ENCODE results near the gene SELENOO.

SELENOO gene

GRCh38 chr22:50218153-50218995 is 17.6 kb downstream of the SELENOO start:
- H4K8ac ChIP-seq (ENCODE audit: low read length) = no peak overlapping the region
- no peak overlapping the region for H2BK120ac ChIP-seq (ENCODE audit: low read depth, low read length)
- H2BK5ac ChIP-seq (ENCODE audit: low read depth, low read length, poor library complexity, severe bottlenecking) = no peak overlapping the region
- H3K79me1 ChIP-seq (replicated peaks; ENCODE audit: low read length, poor library complexity, severe bottlenecking) = peaks cover 21% of the 10 kb centered on the region
- no peaks in the 10 kb centered on the region for H3K9me3 ChIP-seq (ENCODE audit: control insufficient read depth, low read length)
- H3K23ac ChIP-seq (ENCODE audit: low read length in 2 of 2) = no peak overlapping the region
- H2BK15ac ChIP-seq (ENCODE audit: low read depth, poor library complexity, severe bottlenecking) = no peak overlapping the region
- peaks cover 91 to 93% of the 10 kb centered on the region in 2 experiments for H3K36me3 ChIP-seq (ENCODE audit: control insufficient read depth in 1 of 2, insufficient read depth in 2 of 2, low read depth in 1 of 2, low read length in 2 of 2)
- H2BK12ac ChIP-seq (ENCODE audit: low read length in 2 of 2) = no peak overlapping the region
- no peak overlapping the region for H3K4me2 ChIP-seq (ENCODE audit: low read length, poor library complexity, severe bottlenecking)
- no peak for DNase-seq
- no peak overlapping the region for H2AK5ac ChIP-seq (ENCODE audit: low read length, severe bottlenecking)
- no peak overlapping the region for H2AFZ ChIP-seq (ENCODE audit: low read depth, low read length)
- H3K18ac ChIP-seq (ENCODE audit: low read depth in 1 of 2, low read length in 2 of 2) = no peak overlapping the region
- no peaks in the 10 kb centered on the region for H3K27me3 ChIP-seq (ENCODE audit: control insufficient read depth in 1 of 2, insufficient read depth in 1 of 2, low read length in 2 of 2)
- H3K4me3 ChIP-seq (ENCODE audit: insufficient read depth in 1 of 2, low read depth in 1 of 2, low read length in 2 of 2) = no peak overlapping the region
- H3K9ac ChIP-seq (ENCODE audit: low read length) = no peak overlapping the region
- H3K14ac ChIP-seq (ENCODE audit: low read length in 2 of 2) = no peak overlapping the region
- H3K4me1 ChIP-seq (ENCODE audit: control insufficient read depth, insufficient read depth, low read depth, low read length) = peaks cover 10% of the 10 kb centered on the region
- no peak overlapping the region for H3K27ac ChIP-seq (ENCODE audit: low read length, poor library complexity, severe bottlenecking)
- WGBS = 92% methylated on average over 43 of the region's 43 CpGs
- H4K91ac ChIP-seq (ENCODE audit: low read length) = no peak overlapping the region
- H3K4ac ChIP-seq (ENCODE audit: low read depth in 1 of 2, low read length in 2 of 2) = no peak overlapping the region

GRCh38 chr22:50218996-50219727 is 18.4 kb downstream of the SELENOO start:
- no peak overlapping the region for H2BK5ac ChIP-seq (ENCODE audit: low read depth, low read length, poor library complexity, severe bottlenecking)
- H3K9ac ChIP-seq (ENCODE audit: low read length) = no peak overlapping the region
- H3K23ac ChIP-seq (ENCODE audit: low read length in 2 of 2) = no peak overlapping the region
- H3K4me3 ChIP-seq (ENCODE audit: insufficient read depth in 1 of 2, low read depth in 1 of 2, low read length in 2 of 2) = no peak overlapping the region
- H3K27me3 ChIP-seq (ENCODE audit: control insufficient read depth in 1 of 2, insufficient read depth in 1 of 2, low read length in 2 of 2) = no peaks in the 10 kb centered on the region
- peak overlapping the region; percentile 55 for H4K8ac ChIP-seq (ENCODE audit: low read length)
- peak; percentile 41 for DNase-seq
- no peak overlapping the region for H3K4me2 ChIP-seq (ENCODE audit: low read length, poor library complexity, severe bottlenecking)
- 84% methylated on average over 42 of the region's 42 CpGs for WGBS
- no peak overlapping the region for H3K18ac ChIP-seq (ENCODE audit: low read depth in 1 of 2, low read length in 2 of 2)
- H4K91ac ChIP-seq (ENCODE audit: low read length) = no peak overlapping the region
- no peak overlapping the region for H3K4ac ChIP-seq (ENCODE audit: low read depth in 1 of 2, low read length in 2 of 2)
- no peak overlapping the region for H2BK15ac ChIP-seq (ENCODE audit: low read depth, poor library complexity, severe bottlenecking)
- H3K14ac ChIP-seq (ENCODE audit: low read length in 2 of 2) = no peak overlapping the region
- no peak overlapping the region for H2AFZ ChIP-seq (ENCODE audit: low read depth, low read length)
- H3K27ac ChIP-seq (ENCODE audit: low read length, poor library complexity, severe bottlenecking) = no peak overlapping the region
- no peak overlapping the region for H2BK12ac ChIP-seq (ENCODE audit: low read length in 2 of 2)
- H2AK5ac ChIP-seq (ENCODE audit: low read length, severe bottlenecking) = no peak overlapping the region
- H3K4me1 ChIP-seq (ENCODE audit: control insufficient read depth, insufficient read depth, low read depth, low read length) = peaks cover 10% of the 10 kb centered on the region
- H2BK120ac ChIP-seq (ENCODE audit: low read depth, low read length) = no peak overlapping the region
- H3K9me3 ChIP-seq (ENCODE audit: control insufficient read depth, low read length) = no peaks in the 10 kb centered on the region
- H3K79me1 ChIP-seq (replicated peaks; ENCODE audit: low read length, poor library complexity, severe bottlenecking) = peaks cover 22% of the 10 kb centered on the region
- peaks cover 92 to 96% of the 10 kb centered on the region in 2 experiments for H3K36me3 ChIP-seq (ENCODE audit: control insufficient read depth in 1 of 2, insufficient read depth in 2 of 2, low read depth in 1 of 2, low read length in 2 of 2)

- H3K14ac ChIP-seq (ENCODE audit: low read length in 2 of 2) = no peak overlapping the region
- H2BK120ac ChIP-seq (ENCODE audit: low read depth, low read length) = no peak overlapping the region
- no peak overlapping the region for H4K91ac ChIP-seq (ENCODE audit: low read length)
- no peaks in the 10 kb centered on the region for H3K9me3 ChIP-seq (ENCODE audit: control insufficient read depth, low read length)
- no peak overlapping the region for H3K4ac ChIP-seq (ENCODE audit: low read depth in 1 of 2, low read length in 2 of 2)
- H3K4me2 ChIP-seq (ENCODE audit: low read length, poor library complexity, severe bottlenecking) = no peak overlapping the region
- no peak overlapping the region for H3K27ac ChIP-seq (ENCODE audit: low read length, poor library complexity, severe bottlenecking)
- DNase-seq = no peak
- H4K8ac ChIP-seq (ENCODE audit: low read length) = no peak overlapping the region
- no peak overlapping the region for H2AK5ac ChIP-seq (ENCODE audit: low read length, severe bottlenecking)
- H2AFZ ChIP-seq (ENCODE audit: low read depth, low read length) = no peak overlapping the region
- H3K23ac ChIP-seq (ENCODE audit: low read length in 2 of 2) = no peak overlapping the region
- H3K27me3 ChIP-seq (ENCODE audit: control insufficient read depth in 1 of 2, insufficient read depth in 1 of 2, low read length in 2 of 2) = no peaks in the 10 kb centered on the region
- H3K79me1 ChIP-seq (replicated peaks; ENCODE audit: low read length, poor library complexity, severe bottlenecking) = peaks cover 23% of the 10 kb centered on the region
- no peak overlapping the region for H2BK12ac ChIP-seq (ENCODE audit: low read length in 2 of 2)
- H3K9ac ChIP-seq (ENCODE audit: low read length) = no peak overlapping the region
- H3K18ac ChIP-seq (ENCODE audit: low read depth in 1 of 2, low read length in 2 of 2) = no peak overlapping the region
- peaks cover 90 to 98% of the 10 kb centered on the region in 2 experiments for H3K36me3 ChIP-seq (ENCODE audit: control insufficient read depth in 1 of 2, insufficient read depth in 2 of 2, low read depth in 1 of 2, low read length in 2 of 2)
- peaks cover 10% of the 10 kb centered on the region for H3K4me1 ChIP-seq (ENCODE audit: control insufficient read depth, insufficient read depth, low read depth, low read length)
- no peak overlapping the region for H2BK5ac ChIP-seq (ENCODE audit: low read depth, low read length, poor library complexity, severe bottlenecking)
- no peak overlapping the region for H3K4me3 ChIP-seq (ENCODE audit: insufficient read depth in 1 of 2, low read depth in 1 of 2, low read length in 2 of 2)
- 98% methylated on average over 25 of the region's 25 CpGs for WGBS
- no peak overlapping the region for H2BK15ac ChIP-seq (ENCODE audit: low read depth, poor library complexity, severe bottlenecking)
These were observed 19.2 kb downstream of the SELENOO start for GRCh38 chr22:50219800-50220602.
